SU-DHL-6 (cell line): ENCODE measurements around the gene MAST4.

Source experiments
- H2AFZ ChIP-seq: fragments of 200-600 bp; sonication (generic); 2 replicates; pipeline ENCODE4 v1.6.1; 2014; ENCODE audit warnings: low read depth, mild to moderate bottlenecking, moderate library complexity, mixed read lengths, antibody characterized with exemption, low read length; ENCODE audit not compliant: severe bottlenecking
- H3F3A ChIP-seq: fragments of 200-600 bp; shearing (Covaris generic); 2 replicates; pipeline ENCODE4 v1.6.0; 2016; ENCODE audit warnings: antibody characterized with exemption, mild to moderate bottlenecking; ENCODE audit not compliant: insufficient read depth
- H3K27ac ChIP-seq: fragments of 200-600 bp; sonication (generic); 2 replicates; pipeline ENCODE4 v1.5.1; 2016; ENCODE audit warnings: low read depth, mild to moderate bottlenecking, low read length, moderate library complexity, mixed read lengths
- H3K27me3 ChIP-seq: fragments of 200-600 bp; sonication (generic), shearing (Covaris generic); 2 replicates; pipeline ENCODE4 v1.6.0; 2014; ENCODE audit warnings: mild to moderate bottlenecking, low read length
- H3K36me3 ChIP-seq: fragments of 200-600 bp; sonication (generic); 2 replicates; pipeline ENCODE4 v1.6.1; 2014; ENCODE audit warnings: mild to moderate bottlenecking, low read length, mixed read lengths
- H3K4me2 ChIP-seq: fragments of 300-600, 200-600 bp; shearing (Covaris generic), sonication (generic); 2 replicates; pipeline ENCODE4 v1.6.0; 2014; ENCODE audit warnings: low read length, low read depth, mild to moderate bottlenecking; ENCODE audit not compliant: poor library complexity, severe bottlenecking
- H3K4me3 ChIP-seq: fragments of 200-600 bp; sonication (generic); 2 replicates; pipeline ENCODE4 v1.5.1; 2014; ENCODE audit warnings: antibody characterized with exemption, low read length, mild to moderate bottlenecking, mixed read lengths; ENCODE audit not compliant: insufficient read depth, poor library complexity, severe bottlenecking
- H3K79me2 ChIP-seq: fragments of 200-600 bp; sonication (generic); 2 replicates; pipeline ENCODE4 v1.6.1; 2014; ENCODE audit warnings: mild to moderate bottlenecking, low read length, moderate library complexity; ENCODE audit not compliant: insufficient read depth
- H3K9ac ChIP-seq: fragments of 200-600 bp; sonication (generic); 2 replicates; pipeline ENCODE4 v1.7.0; 2014; ENCODE audit warnings: mild to moderate bottlenecking, low read length
- H3K9me2 ChIP-seq: fragments of 200-600 bp; sonication (generic); replicated peaks from 2 replicates; pipeline ENCODE4 v1.6.1; 2014; ENCODE audit warnings: low read length; ENCODE audit not compliant: insufficient read depth
- H3K9me3 ChIP-seq: fragments of 200-600 bp; sonication (generic); 2 replicates; pipeline ENCODE4 v1.6.1; 2014; ENCODE audit warnings: low read length, mixed read lengths; ENCODE audit not compliant: insufficient read depth
- H4K20me1 ChIP-seq: fragments of 200-600 bp; sonication (generic); 2 replicates; pipeline ENCODE4 v1.6.1; 2014; ENCODE audit warnings: low read depth, mild to moderate bottlenecking, antibody characterized with exemption, low read length, moderate library complexity, mixed read lengths
- EZH2phosphoT487 ChIP-seq: fragments of 200-600 bp; sonication (generic), shearing (Covaris generic); conservative IDR thresholded peaks from 2 replicates; pipeline ENCODE4 v1.6.1; 2018; ENCODE audit warnings: mild to moderate bottlenecking, antibody characterized with exemption, low read length, moderate library complexity, mixed read lengths
- TF ChIP-seq, protein P1 (sequence below): fragments of 200-600 bp; sonication (generic); IDR thresholded peaks from one replicate; pipeline ENCODE4 v1.5.1; 2017; ENCODE audit warnings: antibody characterized with exemption, mild to moderate bottlenecking, low read length, moderate library complexity; ENCODE audit not compliant: insufficient read depth, poor library complexity, severe bottlenecking

MAST4 gene

DNA sequence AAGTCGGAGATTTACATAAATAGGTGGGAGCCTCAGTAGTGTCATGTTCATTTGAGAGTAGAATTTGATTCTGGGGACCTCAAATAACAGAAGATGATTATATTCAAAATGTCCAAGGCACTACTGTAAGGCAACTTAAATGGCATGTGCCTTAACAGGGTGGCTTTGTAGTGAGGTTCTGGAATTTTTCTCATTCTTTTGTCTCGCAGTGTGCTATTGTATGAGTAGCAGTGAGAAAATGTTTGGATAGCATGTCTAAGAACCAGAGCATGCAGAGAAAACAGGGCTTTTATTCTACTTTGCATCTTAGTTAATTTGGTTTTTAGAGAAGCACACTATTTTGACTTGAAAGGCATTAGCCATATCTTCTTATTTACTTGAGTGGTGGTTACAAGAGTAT, 25.0 kb downstream of the MAST4 start:
- Histone ChIP-seq H3K79me2 (no peaks in the 10 kb centered on the region), H3K4me2 (peak overlapping the region; percentile 38), H3K36me3 (peaks cover 3% of the 10 kb centered on the region; the same call in 1 of the 2 replicates), H3K27ac (peak overlapping the region; percentile 49), H2AFZ (no peak overlapping the region), H3K9me2 (no peaks in the 10 kb centered on the region), H3F3A (peaks cover 5% of the 10 kb centered on the region; the same call in 1 of the 2 replicates), H3K4me3 (no peak overlapping the region), H4K20me1 (no peaks in the 10 kb centered on the region), H3K9ac (no peak overlapping the region), H3K9me3 (no peaks in the 10 kb centered on the region), H3K27me3 (no peaks in the 10 kb centered on the region)
- TF ChIP-seq, protein P1, sequence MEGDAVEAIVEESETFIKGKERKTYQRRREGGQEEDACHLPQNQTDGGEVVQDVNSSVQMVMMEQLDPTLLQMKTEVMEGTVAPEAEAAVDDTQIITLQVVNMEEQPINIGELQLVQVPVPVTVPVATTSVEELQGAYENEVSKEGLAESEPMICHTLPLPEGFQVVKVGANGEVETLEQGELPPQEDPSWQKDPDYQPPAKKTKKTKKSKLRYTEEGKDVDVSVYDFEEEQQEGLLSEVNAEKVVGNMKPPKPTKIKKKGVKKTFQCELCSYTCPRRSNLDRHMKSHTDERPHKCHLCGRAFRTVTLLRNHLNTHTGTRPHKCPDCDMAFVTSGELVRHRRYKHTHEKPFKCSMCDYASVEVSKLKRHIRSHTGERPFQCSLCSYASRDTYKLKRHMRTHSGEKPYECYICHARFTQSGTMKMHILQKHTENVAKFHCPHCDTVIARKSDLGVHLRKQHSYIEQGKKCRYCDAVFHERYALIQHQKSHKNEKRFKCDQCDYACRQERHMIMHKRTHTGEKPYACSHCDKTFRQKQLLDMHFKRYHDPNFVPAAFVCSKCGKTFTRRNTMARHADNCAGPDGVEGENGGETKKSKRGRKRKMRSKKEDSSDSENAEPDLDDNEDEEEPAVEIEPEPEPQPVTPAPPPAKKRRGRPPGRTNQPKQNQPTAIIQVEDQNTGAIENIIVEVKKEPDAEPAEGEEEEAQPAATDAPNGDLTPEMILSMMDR = no peak
- no peak for TF ChIP-seq EZH2phosphoT487

DNA sequence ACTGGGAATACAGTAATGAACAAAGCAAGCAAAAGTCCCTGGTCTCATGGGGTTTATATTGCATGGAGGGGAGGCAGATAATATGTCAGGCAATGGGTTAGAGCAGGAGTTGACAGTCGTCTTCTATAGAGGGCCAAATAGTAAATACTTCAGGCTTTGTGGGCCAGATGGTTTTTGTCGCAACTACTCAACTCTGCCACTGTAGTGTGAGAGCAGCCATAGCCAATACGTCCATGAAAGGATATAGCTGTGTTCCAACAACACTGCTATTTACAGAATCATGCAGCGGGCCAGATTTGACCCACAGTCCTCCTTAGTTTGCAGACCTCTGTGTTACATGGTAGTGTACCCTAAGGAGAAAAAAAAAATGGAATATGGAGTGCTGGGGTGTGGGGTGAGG, 25.5 kb downstream of the MAST4 start:
- H3K27me3 ChIP-seq = no peaks in the 10 kb centered on the region

DNA sequence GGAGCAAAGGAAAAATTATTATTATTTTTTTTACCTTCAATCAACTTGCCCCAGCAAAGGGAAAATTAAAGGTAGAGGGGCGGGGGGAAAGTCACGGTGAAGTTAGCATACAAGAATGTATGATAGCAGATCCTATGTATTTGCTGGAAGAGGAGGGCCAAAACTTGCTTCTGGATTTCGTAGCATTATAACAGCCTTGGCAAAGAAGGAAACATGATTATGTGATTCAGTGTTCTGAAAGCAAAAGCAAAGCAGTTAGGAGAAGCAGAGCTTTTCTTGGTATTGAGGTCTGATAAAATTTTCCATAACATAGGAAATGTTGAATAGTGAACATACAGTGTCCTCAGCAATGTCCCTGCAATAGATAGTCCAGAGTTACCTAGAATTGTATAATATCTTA, 32.4 kb downstream of the MAST4 start:
- Histone ChIP-seq H3K36me3 (no peaks in the 10 kb centered on the region), H3K4me2 (no peak overlapping the region), H3F3A (peaks cover 5% of the 10 kb centered on the region; the same call in 1 of the 2 replicates), H3K9me3 (no peaks in the 10 kb centered on the region), H3K9me2 (no peaks in the 10 kb centered on the region), H3K27me3 (no peaks in the 10 kb centered on the region), H3K79me2 (no peaks in the 10 kb centered on the region), H3K27ac (no peak overlapping the region), H4K20me1 (no peaks in the 10 kb centered on the region), H2AFZ (no peak overlapping the region), H3K9ac (no peak overlapping the region), H3K4me3 (no peak overlapping the region)
- no peak for TF ChIP-seq EZH2phosphoT487
- TF ChIP-seq, protein P1 = no peak

More for the DNA sequence above, 25.5 kb downstream of the MAST4 start:
- Histone ChIP-seq H3K9ac (no peak overlapping the region), H3F3A (peaks cover 5% of the 10 kb centered on the region; the same call in 1 of the 2 replicates), H3K79me2 (no peaks in the 10 kb centered on the region), H3K4me2 (peak overlapping the region; percentile 38), H3K4me3 (no peak overlapping the region), H3K27ac (peak overlapping the region; percentile 49; the same call in 1 of the 2 replicates), H3K9me3 (no peaks in the 10 kb centered on the region), H3K36me3 (peaks cover 3% of the 10 kb centered on the region; the same call in 1 of the 2 replicates), H3K9me2 (no peaks in the 10 kb centered on the region), H4K20me1 (no peaks in the 10 kb centered on the region), H2AFZ (no peak overlapping the region)
- no peak for TF ChIP-seq EZH2phosphoT487
- TF ChIP-seq, protein P1 = no peak
